Esophagus muscularis mucosa (tissue), 4 donors: ENCODE data around the gene COL11A2. TPM values are rescaled to one million over a fixed set of nuclear protein-coding genes. Genes with fewer than 3 reads are reported as not detected.
A peak's percentile ranks its signal among the peaks of the same experiment; 100 is the strongest.

Experiments used
- DNase-seq: peaks from one replicate; pipeline ENCODE4 v3.0.0-alpha.2; 2017; ENCODE audit errors: extremely low spot score
- H3K27ac ChIP-seq, 4 donors: fragments of 200-600 bp; sonication (generic); replicated peaks in 1 of 4; 1 replicate in 3 of 4; 2 replicates in 1 of 4; pipeline ENCODE4 v1.5.1; 2016 to 2019; ENCODE audit warnings: mild to moderate bottlenecking in 1 of 4
- H3K27me3 ChIP-seq, 4 donors: fragments of 200-600 bp; sonication (generic); one replicate each; pipeline versions ENCODE4 v1.5.1 to v1.6.0; 2016 to 2019
- H3K36me3 ChIP-seq, 4 donors: fragments of 200-600 bp; sonication (generic); one replicate each; pipeline ENCODE4 v1.5.1; 2016 to 2019
- H3K4me1 ChIP-seq, 4 donors: fragments of 200-600 bp; sonication (generic); one replicate each; pipeline ENCODE4 v1.5.1; 2016 to 2019
- H3K4me3 ChIP-seq, 4 donors: fragments of 200-600 bp; sonication (generic); 1 replicate in 2 of 4; 2 replicates in 2 of 4; pipeline ENCODE4 v1.5.1; 2016 to 2019; ENCODE audit warnings: mild to moderate bottlenecking in 4 of 4, moderate library complexity in 1 of 4
- H3K9me3 ChIP-seq, 4 donors: fragments of 200-600 bp; sonication (generic); 1 replicate in 3 of 4; 2 replicates in 1 of 4; pipeline ENCODE4 v1.5.1; 2016 to 2019
- CTCF ChIP-seq, 3 experiments: fragments of 200-600 bp in 2 of 3; fragments of 450-650 bp in 1 of 3; sonication (generic) in 2 of 3; IDR thresholded peaks; one replicate each; pipeline ENCODE4 v1.5.1; 2017 to 2019; ENCODE audit warnings: antibody characterized with exemption in 3 of 3, mild to moderate bottlenecking in 2 of 3, moderate library complexity in 1 of 3
- EP300 ChIP-seq: sonication (generic); formaldehyde crosslinking; IDR thresholded peaks from one replicate; pipeline ENCODE4 v1.6.1; 2017; ENCODE audit warnings: antibody characterized with exemption
- POLR2A ChIP-seq: fragments of 450-650 bp; IDR thresholded peaks from one replicate; pipeline ENCODE4 v1.6.1; 2017; ENCODE audit warnings: antibody characterized with exemption, moderate library complexity, mild to moderate bottlenecking, low read depth
- POLR2AphosphoS5 ChIP-seq, 2 donors: sonication (generic); formaldehyde crosslinking; IDR thresholded peaks; one replicate each; pipeline ENCODE4 v1.6.1; 2017; ENCODE audit warnings: antibody characterized with exemption in 2 of 2
- WGBS: methylation state at CpG from one replicate; pipeline ENCODE4 v1.1.5; 2018; 5-methylcytosine and 5-hydroxymethylcytosine counted together
- intact Hi-C: fragments of 100-400 bp; cut with DNase I; formaldehyde crosslinking; loops from one replicate; pipeline ENCODE4 v1.15.1; 2023
- total RNA-seq, 4 donors: library from RNA; depleted of rRNA; stranded (reverse); fragments of >200 nt; gene quantifications; one replicate each; pipeline versions ENCODE4 v1.1.0 to v1.2.1, GENCODE V29; 2016

The COL11A2 gene
- total RNA-seq, 4 donors from 2014 or later: 0.17 to 1.1 (median 0.19) TPM; not detected in 1

DNA sequence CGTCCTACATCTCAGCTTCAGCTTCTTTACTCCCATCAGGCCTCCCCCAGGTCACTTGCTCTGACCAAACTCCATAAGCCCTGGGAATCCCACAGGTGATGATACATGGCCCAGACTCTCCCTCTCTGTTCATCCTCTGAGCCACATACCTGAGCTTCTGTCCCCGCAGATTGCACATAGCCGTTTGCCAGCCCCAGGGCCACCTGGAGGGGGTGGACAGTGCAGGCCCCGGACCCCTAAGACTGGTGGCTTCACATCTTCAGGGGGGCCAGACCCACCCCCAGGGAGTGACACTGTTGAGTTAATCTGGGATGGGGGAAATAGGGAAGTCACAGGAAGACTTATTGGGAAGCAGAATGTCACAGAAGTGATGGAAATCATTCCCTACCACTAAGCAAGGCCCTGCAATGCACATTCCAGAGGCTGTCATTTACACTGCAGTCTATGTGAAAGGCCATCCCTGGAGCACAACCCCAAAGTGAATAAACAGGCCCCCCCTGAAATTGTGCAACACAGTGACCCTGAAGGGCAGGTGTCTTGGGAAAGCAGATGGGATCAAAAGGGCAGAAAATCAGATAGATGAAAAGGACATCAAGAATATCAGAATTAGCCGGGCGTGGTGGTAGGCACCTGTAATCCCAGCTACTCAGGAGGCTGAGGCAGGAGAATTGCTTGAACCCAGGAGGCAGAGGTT is 6.0 kb upstream of the COL11A2 start:
- Histone ChIP-seq H3K27ac (peak overlapping the region in 1 of 4 donors; percentile 1), H3K36me3 (peaks cover 38 to 63% (median 57%) of the 10 kb centered on the region in 4 donors)
- WGBS: 83% methylated on average over 6 of the region's 6 CpGs

DNA sequence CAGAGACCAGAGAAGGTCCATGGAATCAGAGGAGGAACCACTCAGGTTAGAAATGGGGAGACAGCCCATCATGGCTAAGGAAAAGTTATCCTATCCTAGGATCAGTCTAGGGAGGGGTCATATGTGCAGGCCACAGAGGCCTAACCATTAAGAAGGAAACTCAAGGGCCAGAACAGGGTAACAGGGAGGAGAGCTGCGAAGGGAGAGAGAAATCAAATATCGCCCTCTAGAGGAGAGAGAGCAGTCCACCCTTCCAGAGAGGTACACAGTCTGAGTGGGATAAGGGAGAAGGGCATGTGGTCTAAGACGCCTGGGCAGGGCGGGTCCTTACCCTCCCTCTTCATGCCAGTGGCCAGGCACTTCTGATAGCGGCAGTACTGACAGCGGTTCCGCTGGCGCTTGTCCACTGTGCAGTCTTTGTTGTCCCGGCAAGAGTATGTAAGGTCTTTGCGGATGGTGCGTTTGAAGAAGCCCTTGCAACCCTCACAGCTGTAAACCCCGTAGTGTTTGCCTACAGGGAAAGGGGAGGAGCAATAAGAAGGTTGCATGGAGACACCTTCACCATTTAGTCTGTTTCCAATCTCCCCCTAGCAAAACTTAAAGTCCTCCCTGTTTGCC is 5.3 kb upstream of the COL11A2 start:
- Histone ChIP-seq H3K9me3 (no peaks in the 10 kb centered on the region), H3K27ac (peak overlapping the region in 3 of 4 donors; percentile 1 to 33 (median 17)), H3K27me3 (no peaks in the 10 kb centered on the region), H3K36me3 (peaks cover 31 to 56% (median 50%) of the 10 kb centered on the region in 4 donors), H3K4me1 (peaks cover 40 to 64% (median 58%) of the 10 kb centered on the region in 4 donors), H3K4me3 (no peak overlapping the region)
- intact Hi-C loops: loop anchor here (5.0 kb wide), 1 partner anchor 35 kb away; no protein-coding TSS in a partner anchor
- TF ChIP-seq CTCF (IDR thresholded peaks at IDR 0.05) (peak; percentile 54 to 74 (median 63)), POLR2AphosphoS5 (IDR thresholded peaks at IDR 0.05) (no peak)
- WGBS: 50% methylated on average over 12 of the region's 12 CpGs
- DNase-seq: no peak

More for the DNA sequence above, 6.0 kb upstream of the COL11A2 start:
- intact Hi-C loops: loop anchor here (5.0 kb wide), 1 partner anchor 36 kb away; no protein-coding TSS in a partner anchor
- Histone ChIP-seq H3K9me3 (no peaks in the 10 kb centered on the region), H3K4me1 (peaks cover 42 to 64% (median 56%) of the 10 kb centered on the region in 4 donors), H3K27me3 (no peaks in the 10 kb centered on the region), H3K4me3 (no peak overlapping the region)
- no peak for DNase-seq
- TF ChIP-seq POLR2AphosphoS5 (IDR thresholded peaks at IDR 0.05) (no peak), EP300 (no peak), CTCF (IDR thresholded peaks at IDR 0.05) (no peak), POLR2A (no peak)

DNA sequence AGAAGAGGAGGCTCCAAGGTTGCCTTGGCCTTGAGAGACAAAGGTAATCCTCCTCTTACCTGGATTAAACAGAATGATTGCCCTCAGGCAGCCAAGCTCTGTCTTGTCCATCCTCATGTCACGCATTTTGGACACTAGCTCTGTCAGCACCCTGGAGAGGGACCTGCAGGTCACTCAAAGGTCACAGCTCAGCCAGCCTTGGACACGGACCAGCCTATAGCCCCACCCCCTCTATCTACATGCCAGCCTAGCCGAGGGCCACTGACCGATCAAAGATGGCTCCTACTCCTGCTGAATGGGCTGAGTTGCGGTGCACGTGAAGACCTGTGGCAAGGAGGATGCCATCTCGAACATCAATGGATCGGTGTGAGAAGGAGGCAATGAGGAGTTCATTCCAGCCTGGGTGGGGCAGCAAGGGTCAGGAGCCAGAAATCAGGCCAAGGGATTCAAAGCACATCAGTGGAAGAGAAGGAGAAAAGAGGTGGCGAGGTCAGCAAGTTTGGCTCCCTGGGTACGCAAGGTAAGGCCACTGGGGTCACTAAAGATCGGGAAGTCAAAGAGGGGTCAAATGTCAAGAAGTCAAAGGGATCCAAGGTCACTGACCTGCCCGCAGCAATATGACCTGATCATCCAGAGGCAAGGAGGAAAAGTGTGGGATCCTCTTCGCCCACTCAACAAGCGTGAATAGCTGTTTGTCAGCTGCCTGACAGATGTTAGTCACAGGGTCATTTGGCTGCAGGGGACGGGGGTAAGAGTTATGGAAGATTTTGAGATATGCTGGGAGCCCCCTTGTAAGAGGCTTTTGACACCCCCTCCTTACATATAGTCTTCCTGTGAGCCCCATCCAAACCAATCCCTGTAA is 3.3 kb upstream of the COL11A2 start:
- DNase-seq: no peak
- H3K9me3 ChIP-seq: no peaks in the 10 kb centered on the region
- H3K36me3 ChIP-seq: peaks cover 25 to 47% (median 42%) of the 10 kb centered on the region in 4 donors
- peaks cover 39 to 62% (median 52%) of the 10 kb centered on the region in 4 donors for H3K4me1 ChIP-seq
- 84% methylated on average over 14 of the region's 15 CpGs for WGBS
- no peak overlapping the region for H3K27ac ChIP-seq
- H3K27me3 ChIP-seq: peaks cover 0 to 19% (median 2%) of the 10 kb centered on the region in 4 donors
- no peak overlapping the region for H3K4me3 ChIP-seq
- TF ChIP-seq EP300 (no peak), POLR2AphosphoS5 (IDR thresholded peaks at IDR 0.05) (no peak), POLR2A (no peak), CTCF (IDR thresholded peaks at IDR 0.05) (no peak)
- intact Hi-C loops: loop anchor here (5.0 kb wide), 1 partner anchor 33 kb away; no protein-coding TSS in a partner anchor

GRCh38 chr6:33194431-33194979 is 2.2 kb upstream of the COL11A2 start:
- WGBS: 69% methylated on average over 8 of the region's 8 CpGs
- Histone ChIP-seq H3K27ac (no peak overlapping the region), H3K9me3 (no peaks in the 10 kb centered on the region), H3K36me3 (peaks cover 25 to 47% (median 42%) of the 10 kb centered on the region in 4 donors), H3K27me3 (peaks cover 0 to 29% (median 5%) of the 10 kb centered on the region in 4 donors), H3K4me3 (no peak overlapping the region), H3K4me1 (peaks cover 38 to 58% (median 49%) of the 10 kb centered on the region in 4 donors)
- no peak for DNase-seq
- no peak for TF ChIP-seq POLR2AphosphoS5 (IDR thresholded peaks at IDR 0.05)
- TF ChIP-seq EP300: no peak
- no peak for TF ChIP-seq CTCF (IDR thresholded peaks at IDR 0.05)
- no peak for TF ChIP-seq POLR2A
- intact Hi-C loops: loop anchor here (5.0 kb wide), 1 partner anchor 53 kb away; no protein-coding TSS in a partner anchor
